A549 (cell line): Measurements from ENCODE around the gene FOXO1. TPM values are rescaled to one million over a fixed set of nuclear protein-coding genes. Genes with fewer than 3 reads are reported as not detected.

ENCODE experiments used
- ATAC-seq, 2 experiments: fragments of 200-7000 bp in 1 of 2; fragments of >200 bp in 1 of 2; cut with Nextera tagmentation in 1 of 2; cut with Tn5 transposase in 1 of 2; 3 replicates each; pipeline versions ENCODE4 v1.8.0 to v1.9.1; 2018 to 2020; ENCODE audit warnings: mild to moderate bottlenecking in 1 of 2, moderate library complexity in 1 of 2
- CTCF ChIA-PET: fragments of 300-600 bp; sonication (Branson Sonifier 250); formaldehyde crosslinking; extraction: SDS; loops from one replicate; lab custom pipeline; 2021; ENCODE audit warnings: antibody characterized with exemption, inconsistent platforms; lab: Yijun Ruan, JAX
- POLR2A ChIA-PET: fragments of 350-600 bp; formaldehyde crosslinking; extraction: SDS; loops from one replicate; lab custom pipeline; 2021; ENCODE audit warnings: antibody characterized with exemption, inconsistent platforms; lab: Yijun Ruan, JAX
- DNase-seq, 2 experiments: peaks; one replicate each; pipeline versions ENCODE4 v3.0.0 to v3.0.0-alpha.2; 2011 to 2016; ENCODE audit warnings: low read depth in 1 of 2, low spot score in 1 of 2
- FAIRE-seq: peaks from 2 replicates; lab custom pipeline; 2011; peaks lifted over from hg19 to GRCh38; lab: Jason Lieb, UNC
- H3K27ac ChIP-seq, 2 experiments: fragments of >200 bp; sonication (Bioruptor Twin); formaldehyde crosslinking; 3 replicates each; pipeline ENCODE4 v1.5.1; 2016 to 2017
- H3K4me1 ChIP-seq: fragments of >200 bp; sonication (Bioruptor Twin); formaldehyde crosslinking; 3 replicates; pipeline ENCODE4 v1.6.1; 2016
- H3K4me2 ChIP-seq: fragments of >200 bp; sonication (Bioruptor Twin); formaldehyde crosslinking; 3 replicates; pipeline ENCODE4 v1.6.1; 2016
- H3K4me3 ChIP-seq: fragments of >200 bp; sonication (Bioruptor Twin); formaldehyde crosslinking; 3 replicates; pipeline ENCODE4 v1.5.1; 2016
- H3K9me3 ChIP-seq: fragments of >200 bp; sonication (Bioruptor Twin); formaldehyde crosslinking; 3 replicates; pipeline ENCODE4 v1.6.1; 2016
- CBX2 ChIP-seq: fragments of 200-600 bp; sonication (generic); IDR thresholded peaks from 2 replicates; pipeline ENCODE4 v1.6.1; 2016; ENCODE audit warnings: low read depth, mild to moderate bottlenecking, borderline replicate concordance
- CBX8 ChIP-seq: fragments of 200-600 bp; sonication (generic); IDR thresholded peaks from 2 replicates; pipeline ENCODE4 v1.6.1; 2016
- CEBPB ChIP-seq, 2 experiments: fragments of >200 bp in 1 of 2; sonication (Bioruptor Twin) in 1 of 2; formaldehyde crosslinking in 1 of 2; IDR thresholded peaks; 2 replicates each; pipeline ENCODE4 v1.6.1; 2012 to 2016
- CHD2 ChIP-seq: fragments of 150-350 bp; IDR thresholded peaks from 2 replicates; pipeline ENCODE4 v1.6.1; 2014; ENCODE audit warnings: low read length; ENCODE audit not compliant: partially characterized antibody
- EHF ChIP-seq: fragments of 250-450 bp; sonication (Bioruptor Pico); IDR thresholded peaks from 2 replicates; pipeline ENCODE4 v1.5.0; 2020; ENCODE audit warnings: mild to moderate bottlenecking
- ELK1 ChIP-seq: fragments of 150-350 bp; IDR thresholded peaks from 2 replicates; pipeline ENCODE4 v1.6.1; 2014; ENCODE audit warnings: low read depth, mild to moderate bottlenecking, low read length
- ESRRA ChIP-seq: fragments of 150-350 bp; IDR thresholded peaks from 2 replicates; pipeline ENCODE4 v1.6.1; 2014; ENCODE audit warnings: mild to moderate bottlenecking, low read length, borderline replicate concordance
- FOXS1 ChIP-seq: fragments of 250-450 bp; sonication (Bioruptor Pico); IDR thresholded peaks from 2 replicates; pipeline ENCODE4 v1.5.0; 2020; ENCODE audit warnings: mild to moderate bottlenecking, moderate library complexity
- GATA3 ChIP-seq: IDR thresholded peaks from 2 replicates; pipeline ENCODE4 v1.6.1; 2012; ENCODE audit warnings: borderline replicate concordance
- HDAC2 ChIP-seq: fragments of 200-600 bp; sonication (generic); IDR thresholded peaks from 2 replicates; pipeline ENCODE4 v1.6.1; 2016
- HES2 ChIP-seq: fragments of >200 bp; sonication (Bioruptor Twin); formaldehyde crosslinking; IDR thresholded peaks from 2 replicates; pipeline ENCODE4 v1.6.1; 2016
- HEYL ChIP-seq: fragments of 250-450 bp; sonication (Bioruptor Pico); IDR thresholded peaks from 2 replicates; pipeline ENCODE4 v1.8.0; 2021; ENCODE audit warnings: mild to moderate bottlenecking, moderate library complexity
- HOXA7 ChIP-seq: fragments of 250-450 bp; sonication (Bioruptor Pico); IDR thresholded peaks from 2 replicates; pipeline ENCODE4 v1.5.0; 2020; ENCODE audit warnings: mild to moderate bottlenecking, moderate library complexity
- HOXB5 ChIP-seq: fragments of 250-450 bp; sonication (Bioruptor Pico); IDR thresholded peaks from 2 replicates; pipeline ENCODE4 v1.5.0; 2020; ENCODE audit warnings: mild to moderate bottlenecking, moderate library complexity
- JUN ChIP-seq, 2 experiments: fragments of >200 bp; sonication (Bioruptor Twin); formaldehyde crosslinking; IDR thresholded peaks; 2 replicates in 1 of 2; 3 replicates in 1 of 2; pipeline ENCODE4 v1.6.1; 2016 to 2017
- KDM5A ChIP-seq: fragments of 200-600 bp; sonication (generic); IDR thresholded peaks from 2 replicates; pipeline ENCODE4 v1.6.1; 2016; ENCODE audit warnings: antibody characterized with exemption, mild to moderate bottlenecking
- MAFK ChIP-seq: fragments of 450-650 bp; IDR thresholded peaks from 2 replicates; pipeline ENCODE4 v1.6.1; 2014; ENCODE audit not compliant: partially characterized antibody
- MAX ChIP-seq: IDR thresholded peaks from 2 replicates; pipeline ENCODE4 v1.6.1; 2012
- MYC ChIP-seq: IDR thresholded peaks from 2 replicates; pipeline ENCODE4 v1.6.1; 2012; ENCODE audit warnings: mild to moderate bottlenecking, inconsistent platforms, low read length, improper control_type of control experiment, borderline replicate concordance
- POLR2A ChIP-seq: IDR thresholded peaks from 2 replicates; pipeline ENCODE4 v1.6.1; 2012; ENCODE audit warnings: mild to moderate bottlenecking, low read length
- RARB ChIP-seq: fragments of 250-450 bp; sonication (Bioruptor Pico); IDR thresholded peaks from 2 replicates; pipeline ENCODE4 v1.8.0; 2021; ENCODE audit warnings: mild to moderate bottlenecking, moderate library complexity
- RCOR1 ChIP-seq: fragments of 150-350 bp; IDR thresholded peaks from 2 replicates; pipeline ENCODE4 v1.6.1; 2014; ENCODE audit warnings: antibody characterized with exemption, low read length, low read depth
- SREBF2 ChIP-seq: fragments of 450-650 bp; IDR thresholded peaks from 2 replicates; pipeline ENCODE4 v1.6.1; 2014; ENCODE audit warnings: mild to moderate bottlenecking, moderate library complexity
- TFCP2L1 ChIP-seq: fragments of 250-450 bp; sonication (Bioruptor Pico); IDR thresholded peaks from 2 replicates; pipeline ENCODE4 v1.5.0; 2021; ENCODE audit warnings: mild to moderate bottlenecking
- TP53 ChIP-seq: fragments of 250-450 bp; sonication (Bioruptor Pico); IDR thresholded peaks from 2 replicates; pipeline ENCODE4 v1.5.0; 2021; ENCODE audit warnings: mild to moderate bottlenecking, moderate library complexity
- WGBS: methylation state at CpG from one replicate; pipeline ENCODE4 v1.1.6; 2017; ENCODE audit errors: missing lambda C conversion rate; 5-methylcytosine and 5-hydroxymethylcytosine counted together
- polyA plus RNA-seq, 4 experiments: library from polyadenylated mRNA; depleted of rRNA in 3 of 4; stranded (reverse); fragments of >200 nt; fragmentation: RNase III in 1 of 4; extraction: RNeasy Plus Mini Kit Qiagen cat#74134 plus additional on column Dnase treatment in 1 of 4; gene quantifications; 2 replicates in 3 of 4; 3 replicates in 1 of 4; pipeline ENCODE4 v1.2.3, GENCODE V29; 2011 to 2017
- TF ChIP-seq, protein P1 (sequence below): fragments of 250-450 bp; sonication (Bioruptor Pico); IDR thresholded peaks from 2 replicates; pipeline ENCODE4 v1.5.0; 2021; ENCODE audit warnings: mild to moderate bottlenecking, moderate library complexity, borderline replicate concordance
- TF ChIP-seq, protein P2 (sequence below): fragments of 450-650 bp; IDR thresholded peaks from 2 replicates; pipeline ENCODE4 v1.6.1; 2014; ENCODE audit warnings: antibody characterized with exemption

FOXO1 gene
- polyA plus RNA-seq, 2 of the 4 experiments (the other 2 are of a cell fraction), result 2.2 to 3.6 TPM

GRCh38 chr13:40585911-40586471 is 80.5 kb downstream of the FOXO1 start:
- H3K4me1 ChIP-seq, result 0 out of 3 replicates have a peak, but pooled peaks cover 3% of the 10 kb centered on the region
- ATAC-seq (no peak), DNase-seq (no peak)

DNA sequence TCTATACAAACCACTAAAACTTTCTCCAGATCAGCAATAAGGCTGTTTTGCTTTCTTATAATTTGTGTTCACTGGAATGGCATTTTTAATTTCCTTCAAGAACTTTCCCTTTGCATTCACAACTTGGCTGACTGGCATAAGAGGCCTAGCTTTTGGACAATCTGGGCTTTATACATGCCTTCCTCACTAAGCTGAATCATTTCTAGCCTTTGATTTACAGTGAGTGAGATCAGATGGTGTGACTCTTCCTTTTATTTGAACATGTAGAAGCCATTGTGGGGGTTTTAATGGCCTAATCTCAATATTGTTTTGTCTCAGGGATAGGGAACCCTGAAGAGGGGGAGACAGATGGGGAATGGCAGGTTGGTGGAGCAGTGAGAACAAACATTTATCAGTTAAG is 82.7 kb downstream of the FOXO1 start:
- ChIA-PET CTCF (interaction anchor here (1.2 kb wide), 1 partner anchor 9 kb away, joined by 3 read pairs; no protein-coding TSS in a partner anchor), POLR2A (no interaction called here)
- ATAC-seq (no peak), FAIRE-seq (no peak), DNase-seq (no peak)
- no peak overlapping the region for H3K27ac ChIP-seq
- no peak overlapping the region for H3K4me3 ChIP-seq
- no peak overlapping the region for H3K4me2 ChIP-seq
- no peak for TF ChIP-seq ELK1
- TF ChIP-seq HOXA7, result no peak
- no peak for TF ChIP-seq FOXS1 (CRISPR knock-in tag)
- TF ChIP-seq, protein P1, sequence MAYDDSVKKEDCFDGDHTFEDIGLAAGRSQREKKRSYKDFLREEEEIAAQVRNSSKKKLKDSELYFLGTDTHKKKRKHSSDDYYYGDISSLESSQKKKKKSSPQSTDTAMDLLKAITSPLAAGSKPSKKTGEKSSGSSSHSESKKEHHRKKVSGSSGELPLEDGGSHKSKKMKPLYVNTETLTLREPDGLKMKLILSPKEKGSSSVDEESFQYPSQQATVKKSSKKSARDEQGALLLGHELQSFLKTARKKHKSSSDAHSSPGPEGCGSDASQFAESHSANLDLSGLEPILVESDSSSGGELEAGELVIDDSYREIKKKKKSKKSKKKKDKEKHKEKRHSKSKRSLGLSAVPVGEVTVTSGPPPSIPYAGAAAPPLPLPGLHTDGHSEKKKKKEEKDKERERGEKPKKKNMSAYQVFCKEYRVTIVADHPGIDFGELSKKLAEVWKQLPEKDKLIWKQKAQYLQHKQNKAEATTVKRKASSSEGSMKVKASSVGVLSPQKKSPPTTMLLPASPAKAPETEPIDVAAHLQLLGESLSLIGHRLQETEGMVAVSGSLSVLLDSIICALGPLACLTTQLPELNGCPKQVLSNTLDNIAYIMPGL, result no peak
- TF ChIP-seq MAFK, result no peak
- no peak for TF ChIP-seq RCOR1
- TF ChIP-seq HEYL (CRISPR knock-in tag), result no peak
- TF ChIP-seq TFCP2L1 (CRISPR knock-in tag), result no peak
- TF ChIP-seq HES2, result no peak
- TF ChIP-seq EHF (CRISPR knock-in tag), result no peak
- no peak for TF ChIP-seq ESRRA
- TF ChIP-seq TP53 (CRISPR knock-in tag), result no peak
- no peak for TF ChIP-seq RARB (CRISPR knock-in tag)
- no peak for TF ChIP-seq CEBPB (IDR thresholded peaks at IDR 0.05)
- no peak for TF ChIP-seq HOXB5 (CRISPR knock-in tag)
- no peak for TF ChIP-seq CHD2
- TF ChIP-seq GATA3, result no peak
- H3K9me3 ChIP-seq, result peaks cover 9% of the 10 kb centered on the region; the same call in 1 of the 3 replicates
- H3K4me1 ChIP-seq, result no peaks in the 10 kb centered on the region

More at GRCh38 chr13:40585911-40586471, 80.5 kb downstream of the FOXO1 start:
- 54% methylated on average over 1 of the region's 1 CpG for WGBS
- ChIA-PET CTCF (no interaction called here), POLR2A (no interaction called here)
- TF ChIP-seq HDAC2 (no peak), RCOR1 (no peak), SREBF2 (no peak), KDM5A (no peak), HOXB5 (CRISPR knock-in tag) (no peak), MAX (no peak), TP53 (CRISPR knock-in tag) (no peak), MYC (no peak), CBX2 (no peak), HEYL (CRISPR knock-in tag) (no peak), POLR2A (no peak), CBX8 (no peak), JUN (IDR thresholded peaks at IDR 0.05) (no peak), GATA3 (no peak)
- TF ChIP-seq, protein P2, sequence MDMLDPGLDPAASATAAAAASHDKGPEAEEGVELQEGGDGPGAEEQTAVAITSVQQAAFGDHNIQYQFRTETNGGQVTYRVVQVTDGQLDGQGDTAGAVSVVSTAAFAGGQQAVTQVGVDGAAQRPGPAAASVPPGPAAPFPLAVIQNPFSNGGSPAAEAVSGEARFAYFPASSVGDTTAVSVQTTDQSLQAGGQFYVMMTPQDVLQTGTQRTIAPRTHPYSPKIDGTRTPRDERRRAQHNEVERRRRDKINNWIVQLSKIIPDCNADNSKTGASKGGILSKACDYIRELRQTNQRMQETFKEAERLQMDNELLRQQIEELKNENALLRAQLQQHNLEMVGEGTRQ, result no peak
- TF ChIP-seq, protein P1, result no peak
- no peak overlapping the region for H3K4me3 ChIP-seq
- FAIRE-seq, result no peak
- H3K27ac ChIP-seq, result no peak overlapping the region
- peaks cover 9% of the 10 kb centered on the region; the same call in 1 of the 3 replicates for H3K9me3 ChIP-seq
- no peak overlapping the region for H3K4me2 ChIP-seq
